ENCODE measurements around the gene AP2M1.

The AP2M1 gene

DNA sequence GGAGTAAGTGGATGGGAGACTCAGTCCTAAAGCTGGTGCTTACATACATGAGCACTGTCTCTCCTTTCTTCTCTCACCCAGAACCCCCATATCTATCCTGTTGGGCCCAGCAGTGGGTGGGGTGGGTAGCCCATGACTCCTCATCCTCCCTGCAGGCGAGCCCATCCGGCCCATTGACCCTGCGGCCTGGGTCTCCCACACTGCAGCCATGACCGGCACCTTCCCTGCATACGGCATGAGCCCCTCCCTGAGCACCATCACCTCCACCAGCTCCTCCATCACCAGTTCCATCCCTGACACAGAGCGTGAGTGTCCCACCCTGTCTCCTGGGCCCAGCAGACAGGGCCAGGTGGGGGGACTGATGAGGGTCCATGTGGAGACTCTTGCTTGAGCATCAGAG lies 8.0 kb upstream of the AP2M1 start:
- DNase-seq (ENCODE audit: low read depth), result no peak
- no peak for TF ChIP-seq CTCF (conservative IDR thresholded peaks at IDR 0.05; ENCODE audit: low read depth, low read length)
- no peak overlapping the region for H3K4me3 ChIP-seq (ENCODE audit: low read depth, low read length)

GRCh38 chr3:184167786-184168185 lies 6.9 kb upstream of the AP2M1 start:
- H3K4me3 ChIP-seq (ENCODE audit: low read depth, low read length), result no peak overlapping the region
- no peak for DNase-seq (ENCODE audit: low read depth)
- TF ChIP-seq CTCF (conservative IDR thresholded peaks at IDR 0.05; ENCODE audit: low read depth, low read length), result no peak

GRCh38 chr3:184168363-184169120 lies 6.1 kb upstream of the AP2M1 start:
- peak; percentile 89 for DNase-seq (ENCODE audit: low read depth)
- TF ChIP-seq CTCF (conservative IDR thresholded peaks at IDR 0.05; ENCODE audit: low read depth, low read length), result no peak

GRCh38 chr3:184169896-184170875 lies 4.5 kb upstream of the AP2M1 start:
- no peak for DNase-seq (ENCODE audit: low read depth)
- no peak overlapping the region for H3K4me3 ChIP-seq (ENCODE audit: low read depth, low read length)
- TF ChIP-seq CTCF (conservative IDR thresholded peaks at IDR 0.05; ENCODE audit: low read depth, low read length), result no peak

More at GRCh38 chr3:184168363-184169120, 6.1 kb upstream of the AP2M1 start:
- no peak overlapping the region for H3K4me3 ChIP-seq (ENCODE audit: low read depth, low read length)

GRCh38 chr3:184171562-184171961 lies 3.1 kb upstream of the AP2M1 start:
- DNase-seq (ENCODE audit: low read depth), result peak; percentile 66
- no peak overlapping the region for H3K4me3 ChIP-seq (ENCODE audit: low read depth, low read length)
- no peak for TF ChIP-seq CTCF (conservative IDR thresholded peaks at IDR 0.05; ENCODE audit: low read depth, low read length)

DNA sequence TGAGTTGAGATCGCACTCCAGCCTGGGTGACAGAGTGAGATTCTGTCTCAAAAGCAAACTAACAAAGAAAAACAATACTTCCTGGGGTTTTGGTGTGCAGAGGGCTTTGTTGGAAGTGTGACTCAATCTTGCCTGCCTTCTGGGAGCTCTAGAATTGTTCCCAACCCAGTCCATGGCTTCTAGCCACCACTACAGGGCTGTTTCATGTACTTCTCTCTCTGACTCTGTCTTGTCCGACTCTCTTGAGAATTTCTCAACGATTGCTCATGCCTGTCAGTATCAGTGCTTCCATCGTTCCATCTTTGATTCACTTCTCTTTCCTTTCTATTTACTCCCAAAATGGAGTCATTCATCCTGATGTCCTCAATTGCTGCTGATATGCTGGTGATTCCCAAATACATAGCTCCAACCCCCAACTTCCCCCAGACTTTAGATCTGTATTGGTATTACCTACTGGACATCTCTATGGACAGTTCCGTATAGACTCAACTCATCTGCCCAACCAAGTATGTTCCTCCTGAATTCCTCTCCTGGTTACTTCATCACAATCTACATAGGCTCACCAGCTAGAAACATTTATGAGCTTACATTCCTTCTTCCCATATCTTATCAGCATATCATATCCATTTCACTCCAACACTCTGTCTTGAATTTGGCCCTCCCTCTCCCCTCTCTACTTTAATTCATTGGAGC lies 1.8 kb upstream of the AP2M1 start:
- TF ChIP-seq CTCF (conservative IDR thresholded peaks at IDR 0.05; ENCODE audit: low read depth, low read length), result no peak
- no peak overlapping the region for H3K4me3 ChIP-seq (ENCODE audit: low read depth, low read length)
- peak; percentile 85 for DNase-seq (ENCODE audit: low read depth)
